Anterior cingulate cortex (tissue), 58 donors: ENCODE results near the gene DGKH.

Experiments used
- DNase-seq, 58 donors: peaks; one replicate each; lab custom pipeline; 2025; lab: John Stamatoyannopoulos, UW

The DGKH gene

DNA sequence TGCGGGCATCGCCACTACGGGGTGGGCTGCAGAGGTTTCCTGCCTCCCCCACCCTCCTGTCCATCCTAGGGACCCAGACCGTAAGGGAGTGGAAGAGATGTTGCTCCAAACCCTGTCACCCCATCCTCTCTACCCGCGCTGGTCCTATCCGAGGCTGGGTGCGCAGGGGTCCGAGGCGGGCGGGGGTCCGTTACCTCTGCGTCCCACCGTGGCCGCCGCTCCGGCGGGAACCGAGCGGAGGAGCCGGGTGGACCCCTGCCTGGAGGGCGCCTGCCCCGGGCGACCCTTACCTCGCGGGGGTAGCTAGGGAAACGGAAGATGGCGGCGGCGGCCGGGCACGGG lies at the start of gene DGKH:
TSS of gene DGKH (plus strand) at position 307 of the 342 bp plus-strand sequence. CDS start 126 bp downstream, outside the sequence.
- peak in 6 of 58 donors; percentile 25 to 50 (median 34) for DNase-seq

DNA sequence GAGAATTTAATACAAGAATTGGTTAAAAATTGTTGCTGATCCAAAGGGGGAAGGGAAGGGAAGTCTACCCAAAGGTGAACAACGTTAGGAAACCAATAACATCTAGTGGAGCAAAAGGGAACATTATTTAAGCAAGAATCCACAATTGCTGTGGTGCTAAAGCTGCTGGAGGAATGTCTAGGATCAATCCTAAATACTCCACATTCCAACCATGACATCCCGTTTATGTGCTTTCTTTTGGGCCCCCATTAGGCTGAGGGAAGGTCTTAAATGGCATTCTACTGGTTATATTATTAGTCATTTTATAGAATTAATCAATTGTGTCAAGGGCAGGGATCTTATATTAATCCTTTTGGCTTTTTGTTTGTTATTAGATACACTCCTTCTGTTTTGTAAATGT lies 47.6 kb upstream of the DGKH start:
- DNase-seq = no peak

DNA sequence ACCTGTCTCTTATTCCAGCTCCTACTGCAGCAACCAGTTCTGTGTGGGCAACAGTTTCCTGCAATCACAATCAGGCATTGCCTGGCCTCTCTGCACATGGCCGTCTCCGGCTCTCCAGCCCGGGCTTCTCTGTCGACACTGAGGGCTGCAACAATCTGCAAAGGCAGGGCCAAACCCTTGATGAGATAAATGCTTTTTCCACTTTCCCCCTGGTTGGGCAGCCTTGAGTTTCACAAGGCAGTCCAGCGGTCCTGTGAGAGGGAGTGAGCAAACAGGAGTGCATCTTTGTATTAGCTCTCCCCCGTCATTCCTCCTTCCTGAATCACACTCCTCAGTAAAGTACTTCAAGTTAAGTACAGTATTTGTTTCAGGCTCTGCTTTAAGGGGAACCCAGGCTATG lies 46.9 kb upstream of the DGKH start:
- no peak for DNase-seq

GRCh38 chr13:42002066-42002465 lies 46.4 kb upstream of the DGKH start:
- no peak for DNase-seq

DNA sequence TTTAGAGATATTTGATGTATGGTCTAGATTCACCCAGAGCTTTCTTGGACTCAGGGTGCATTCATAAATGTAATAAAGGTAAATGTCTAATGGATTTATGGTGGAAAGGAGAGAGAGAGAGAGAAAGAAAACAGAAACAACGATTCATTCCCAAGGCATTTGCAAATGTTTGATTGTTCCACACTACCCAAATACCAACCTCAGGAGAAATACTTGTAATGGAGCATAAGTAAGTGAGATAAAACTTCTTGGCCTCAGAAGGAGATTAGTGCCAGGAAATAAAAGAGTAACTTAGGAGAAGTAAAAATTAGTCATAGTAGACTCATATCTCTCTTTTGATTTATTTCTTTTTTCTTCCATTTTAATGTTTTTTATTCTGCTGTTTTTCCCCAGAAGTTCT lies 40.6 kb upstream of the DGKH start:
- no peak for DNase-seq

- no peak for DNase-seq
Measured at GRCh38 chr13:42009057-42009456, 39.4 kb upstream of the DGKH start.

GRCh38 chr13:42011601-42012350 lies 36.7 kb upstream of the DGKH start:
- no peak for DNase-seq

DNA sequence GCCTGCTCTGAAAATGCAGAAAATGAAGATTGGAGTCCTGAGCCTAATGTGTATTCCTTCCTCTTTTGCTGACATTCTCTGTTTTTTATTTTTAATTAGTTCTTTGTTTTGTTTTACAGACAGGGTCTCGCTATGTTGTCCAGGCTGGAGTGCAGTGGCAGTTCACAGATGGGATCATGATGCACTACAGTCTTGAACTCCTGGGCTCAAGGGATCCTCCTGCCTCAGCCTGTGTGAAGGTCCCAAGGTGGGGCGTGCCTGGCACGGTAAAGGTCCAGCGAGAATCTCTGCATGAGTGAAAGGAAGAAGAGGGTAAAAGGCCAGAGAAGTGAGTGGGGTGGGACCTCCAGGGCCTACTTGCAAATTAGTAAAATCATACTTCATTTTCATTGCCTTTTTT lies 34.3 kb upstream of the DGKH start:
- DNase-seq = no peak

DNA sequence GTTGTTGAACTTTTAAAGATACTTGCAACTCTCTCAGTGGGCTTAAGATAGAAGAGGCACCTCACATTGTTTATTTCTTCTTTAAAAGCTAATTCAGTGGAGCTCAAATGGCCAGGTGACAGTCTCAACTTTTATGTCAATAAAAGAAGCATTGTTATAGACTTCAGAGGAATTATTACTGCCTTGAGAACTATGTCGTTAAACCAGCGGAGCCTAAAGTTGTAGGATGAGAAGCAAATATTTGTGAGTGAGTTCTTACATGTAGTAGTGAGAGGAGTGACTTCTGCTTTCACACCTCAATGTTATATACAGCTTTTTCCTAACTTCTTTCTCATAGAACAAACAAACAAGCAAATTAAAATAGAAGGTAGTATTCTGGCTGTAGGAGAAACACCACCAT lies 31.2 kb upstream of the DGKH start:
- no peak for DNase-seq

DNA sequence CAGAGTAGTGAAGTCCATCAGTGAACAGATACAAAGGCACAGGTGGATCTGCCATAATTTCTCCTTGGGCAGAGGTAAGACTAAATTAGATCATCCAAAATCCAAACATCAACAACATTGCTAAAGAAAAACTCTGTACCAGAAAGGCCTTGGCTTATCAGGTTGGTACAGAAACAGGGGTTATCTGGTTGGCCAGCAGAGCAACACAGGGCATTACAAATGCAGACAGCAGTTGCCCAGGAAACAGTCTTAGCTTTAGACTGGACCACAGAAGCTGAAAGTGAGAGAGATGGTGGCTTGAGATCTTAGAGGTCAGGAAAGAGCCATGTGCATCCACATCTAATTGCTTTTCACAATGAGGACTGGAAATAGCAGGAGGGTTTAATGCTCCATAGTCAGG lies 26.6 kb upstream of the DGKH start:
- DNase-seq = no peak

DNA sequence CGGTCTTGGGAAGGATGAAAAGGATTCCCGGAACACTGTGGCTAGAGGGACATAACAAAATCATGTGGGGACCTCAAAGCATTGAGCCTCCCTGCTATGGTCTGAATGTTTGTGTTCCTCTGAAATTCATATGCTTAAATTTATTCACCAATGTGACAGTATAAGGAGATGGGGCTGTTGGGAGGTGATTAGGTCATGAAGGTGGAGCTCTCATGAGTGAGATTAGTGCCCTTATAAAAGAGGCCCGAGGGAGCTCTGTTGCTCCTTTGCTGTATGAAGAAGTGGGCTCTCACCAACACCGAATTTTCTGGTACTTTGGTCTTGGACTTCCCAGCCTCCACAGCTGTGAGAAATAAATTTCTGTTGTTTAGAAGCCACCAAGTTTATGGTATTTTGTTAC lies 26.1 kb upstream of the DGKH start:
- no peak for DNase-seq

GRCh38 chr13:42022796-42023493 lies 25.5 kb upstream of the DGKH start:
- no peak for DNase-seq

DNA sequence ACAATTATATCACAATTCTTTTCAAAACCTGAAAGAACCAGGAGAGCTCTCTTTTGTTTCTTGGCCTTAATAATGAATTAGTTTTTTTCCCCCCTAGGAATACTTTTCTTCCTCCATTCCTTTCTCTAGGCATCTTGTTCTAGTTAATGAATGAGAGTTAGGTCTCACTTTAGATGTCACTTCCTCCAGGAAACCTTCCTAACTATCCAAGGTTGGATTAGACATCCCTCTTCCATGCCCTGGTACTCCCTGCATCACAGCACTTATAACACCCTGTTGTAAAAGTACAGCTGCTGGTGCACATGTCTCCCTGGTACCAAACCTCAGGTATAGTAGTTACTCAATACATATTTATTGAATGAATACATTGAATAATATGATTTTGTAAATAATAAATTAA lies 21.2 kb upstream of the DGKH start:
- DNase-seq = no peak

- DNase-seq = no peak
Measured at GRCh38 chr13:42028113-42028799, 20.2 kb upstream of the DGKH start.

DNA sequence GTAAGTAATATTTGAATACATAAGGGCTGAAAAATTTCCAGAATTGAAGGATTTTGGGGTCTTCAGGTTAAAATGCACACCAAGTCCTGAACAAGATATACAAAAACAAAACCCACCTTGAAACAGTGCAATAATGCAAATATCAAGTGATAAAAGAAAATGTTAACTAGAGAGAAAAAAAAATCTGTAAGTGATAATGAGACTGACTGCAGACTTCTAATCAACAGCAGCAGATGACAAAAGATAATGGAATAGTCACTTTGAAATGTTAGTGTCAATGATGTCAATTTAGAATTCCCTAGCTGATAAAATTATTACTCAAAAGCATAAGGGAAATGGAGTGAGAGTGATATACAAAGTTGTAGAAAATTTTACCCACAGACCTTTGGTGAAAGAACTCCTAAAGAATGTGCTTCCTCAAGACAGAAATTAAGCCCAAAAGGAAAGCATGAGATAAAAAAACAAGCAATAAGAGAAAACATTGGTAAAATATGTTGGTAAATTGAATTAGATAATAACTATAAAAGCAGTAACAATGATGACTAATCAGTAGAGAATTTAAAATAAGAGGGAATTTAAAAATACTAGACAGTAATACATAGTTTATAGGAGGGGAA lies 12.4 kb upstream of the DGKH start:
- DNase-seq = no peak

DNA sequence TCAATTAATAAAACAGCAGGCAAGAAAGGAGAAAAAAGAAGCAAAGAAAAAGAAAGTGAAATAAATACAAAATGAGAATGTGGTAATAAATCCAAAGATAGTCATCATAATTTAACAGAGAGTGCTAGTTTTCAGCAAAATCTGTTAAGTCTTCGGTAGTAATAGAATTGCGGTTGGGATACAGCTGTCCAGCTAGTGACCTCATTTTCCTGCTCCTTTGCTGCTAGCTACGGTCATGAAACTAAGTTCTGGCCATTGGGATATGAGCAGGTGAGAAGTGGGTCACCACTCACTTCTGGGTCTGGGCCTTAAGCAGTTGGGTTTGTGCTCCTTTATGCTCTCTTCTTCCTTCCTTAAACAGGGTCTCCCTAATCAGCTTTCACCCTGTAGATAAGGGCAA lies 11.7 kb upstream of the DGKH start:
- DNase-seq = no peak

DNA sequence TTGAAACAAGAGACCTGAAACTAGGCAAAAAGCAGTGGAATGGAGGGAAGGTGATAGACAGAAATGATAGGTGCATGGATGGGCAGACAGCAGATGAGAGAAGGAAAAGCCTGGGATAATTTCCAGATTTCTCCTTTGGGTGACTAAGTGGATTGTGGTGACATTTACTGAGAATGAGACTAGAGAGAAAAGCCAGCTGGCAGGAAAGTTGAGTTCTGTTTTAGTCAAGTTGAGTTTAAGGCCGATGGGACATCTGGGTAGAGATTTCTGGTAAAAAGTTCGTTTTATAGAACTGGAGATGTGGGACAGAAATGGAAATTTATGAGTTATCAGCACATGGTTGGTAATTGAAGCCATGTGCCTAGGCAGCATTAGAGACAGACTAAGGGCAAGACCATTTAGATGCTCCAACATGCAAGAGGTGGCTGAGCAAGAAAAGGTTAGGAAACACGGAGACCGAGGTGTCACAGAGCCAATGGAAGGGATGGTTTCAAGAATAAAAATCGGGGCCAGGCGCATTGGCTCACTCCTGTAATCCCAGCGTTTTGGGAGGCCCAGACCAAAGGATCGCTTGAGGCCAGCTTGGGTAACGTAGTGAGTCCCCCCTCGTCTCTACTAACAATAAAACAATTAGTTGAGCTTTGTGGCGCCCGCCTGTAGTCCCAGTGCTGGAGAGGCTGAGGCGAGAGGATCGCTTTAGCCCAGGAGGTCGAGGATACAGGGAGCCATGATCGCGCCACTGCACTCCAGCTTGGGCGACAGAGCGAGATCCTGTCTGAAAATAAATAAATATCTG lies 9.6 kb upstream of the DGKH start:
- DNase-seq = peak in 1 of 58 donors; percentile 0

- peak in 4 of 58 donors; percentile 9 to 36 (median 24) for DNase-seq
Measured at GRCh38 chr13:42039457-42039945, 8.9 kb upstream of the DGKH start.

GRCh38 chr13:42039946-42040729 lies 8.3 kb upstream of the DGKH start:
- DNase-seq = peak; percentile 15 to 89 (median 79)

- peak in 1 of 58 donors; percentile 45 for DNase-seq
Measured at GRCh38 chr13:42040730-42041010, 7.8 kb upstream of the DGKH start.
